HL-60 (cell line): Measurements from ENCODE around the gene SMC1B.

Experiments
- POLR2AphosphoS5 ChIP-seq: IDR thresholded peaks from 2 replicates; pipeline ENCODE4 v1.6.1; 2012; ENCODE audit warnings: low read depth
- TF ChIP-seq, protein P1 (sequence below): IDR thresholded peaks from 2 replicates; pipeline ENCODE4 v1.6.1; 2012; ENCODE audit warnings: low read depth; ENCODE audit not compliant: insufficient replicate concordance
- TF ChIP-seq, protein P2 (sequence below): IDR thresholded peaks from one replicate; pipeline ENCODE4 v1.5.1; 2011; ENCODE audit warnings: low read length, control low read depth, inconsistent platforms; ENCODE audit not compliant: insufficient read depth

- TF ChIP-seq POLR2AphosphoS5 = no peak
- TF ChIP-seq, protein P1, sequence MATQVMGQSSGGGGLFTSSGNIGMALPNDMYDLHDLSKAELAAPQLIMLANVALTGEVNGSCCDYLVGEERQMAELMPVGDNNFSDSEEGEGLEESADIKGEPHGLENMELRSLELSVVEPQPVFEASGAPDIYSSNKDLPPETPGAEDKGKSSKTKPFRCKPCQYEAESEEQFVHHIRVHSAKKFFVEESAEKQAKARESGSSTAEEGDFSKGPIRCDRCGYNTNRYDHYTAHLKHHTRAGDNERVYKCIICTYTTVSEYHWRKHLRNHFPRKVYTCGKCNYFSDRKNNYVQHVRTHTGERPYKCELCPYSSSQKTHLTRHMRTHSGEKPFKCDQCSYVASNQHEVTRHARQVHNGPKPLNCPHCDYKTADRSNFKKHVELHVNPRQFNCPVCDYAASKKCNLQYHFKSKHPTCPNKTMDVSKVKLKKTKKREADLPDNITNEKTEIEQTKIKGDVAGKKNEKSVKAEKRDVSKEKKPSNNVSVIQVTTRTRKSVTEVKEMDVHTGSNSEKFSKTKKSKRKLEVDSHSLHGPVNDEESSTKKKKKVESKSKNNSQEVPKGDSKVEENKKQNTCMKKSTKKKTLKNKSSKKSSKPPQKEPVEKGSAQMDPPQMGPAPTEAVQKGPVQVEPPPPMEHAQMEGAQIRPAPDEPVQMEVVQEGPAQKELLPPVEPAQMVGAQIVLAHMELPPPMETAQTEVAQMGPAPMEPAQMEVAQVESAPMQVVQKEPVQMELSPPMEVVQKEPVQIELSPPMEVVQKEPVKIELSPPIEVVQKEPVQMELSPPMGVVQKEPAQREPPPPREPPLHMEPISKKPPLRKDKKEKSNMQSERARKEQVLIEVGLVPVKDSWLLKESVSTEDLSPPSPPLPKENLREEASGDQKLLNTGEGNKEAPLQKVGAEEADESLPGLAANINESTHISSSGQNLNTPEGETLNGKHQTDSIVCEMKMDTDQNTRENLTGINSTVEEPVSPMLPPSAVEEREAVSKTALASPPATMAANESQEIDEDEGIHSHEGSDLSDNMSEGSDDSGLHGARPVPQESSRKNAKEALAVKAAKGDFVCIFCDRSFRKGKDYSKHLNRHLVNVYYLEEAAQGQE = no peak
- TF ChIP-seq, protein P2, sequence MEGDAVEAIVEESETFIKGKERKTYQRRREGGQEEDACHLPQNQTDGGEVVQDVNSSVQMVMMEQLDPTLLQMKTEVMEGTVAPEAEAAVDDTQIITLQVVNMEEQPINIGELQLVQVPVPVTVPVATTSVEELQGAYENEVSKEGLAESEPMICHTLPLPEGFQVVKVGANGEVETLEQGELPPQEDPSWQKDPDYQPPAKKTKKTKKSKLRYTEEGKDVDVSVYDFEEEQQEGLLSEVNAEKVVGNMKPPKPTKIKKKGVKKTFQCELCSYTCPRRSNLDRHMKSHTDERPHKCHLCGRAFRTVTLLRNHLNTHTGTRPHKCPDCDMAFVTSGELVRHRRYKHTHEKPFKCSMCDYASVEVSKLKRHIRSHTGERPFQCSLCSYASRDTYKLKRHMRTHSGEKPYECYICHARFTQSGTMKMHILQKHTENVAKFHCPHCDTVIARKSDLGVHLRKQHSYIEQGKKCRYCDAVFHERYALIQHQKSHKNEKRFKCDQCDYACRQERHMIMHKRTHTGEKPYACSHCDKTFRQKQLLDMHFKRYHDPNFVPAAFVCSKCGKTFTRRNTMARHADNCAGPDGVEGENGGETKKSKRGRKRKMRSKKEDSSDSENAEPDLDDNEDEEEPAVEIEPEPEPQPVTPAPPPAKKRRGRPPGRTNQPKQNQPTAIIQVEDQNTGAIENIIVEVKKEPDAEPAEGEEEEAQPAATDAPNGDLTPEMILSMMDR = no peak
Measured at GRCh38 chr22:45323695-45324094, 89.7 kb downstream of the SMC1B start.
